ENCODE results near the gene AQR.

AQR gene

DNA sequence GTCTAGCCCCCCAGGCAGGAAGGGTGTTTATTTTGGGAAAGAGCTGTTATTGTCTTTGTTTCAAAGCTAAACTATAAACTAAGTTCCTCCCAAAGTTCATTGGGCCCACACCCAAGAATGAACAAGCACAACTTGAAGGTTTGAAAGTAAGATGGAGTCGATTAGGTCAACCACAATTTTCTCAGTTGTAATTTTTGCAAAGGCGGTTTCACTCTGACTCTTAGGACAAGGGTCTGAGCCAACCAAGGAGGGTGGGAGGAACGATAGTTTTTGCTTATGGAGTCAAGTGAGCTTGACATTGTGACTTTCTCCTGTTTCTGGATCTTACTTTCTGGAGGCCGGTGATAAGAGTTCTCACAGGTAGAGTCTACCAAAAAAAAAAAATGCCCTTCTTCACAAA is 24.3 kb upstream of the AQR start:
- TF ChIP-seq TAF1 (IDR thresholded peaks at IDR 0.05; ENCODE audit: borderline replicate concordance, insufficient read depth, low read length) (no peak), FOXP2 (optimal IDR thresholded peaks at IDR 0.05; ENCODE audit: borderline replicate concordance, extremely low read depth, extremely low read length, insufficient read depth) (no peak), SIN3A (IDR thresholded peaks at IDR 0.05; ENCODE audit: borderline replicate concordance, insufficient read depth, low read length) (no peak), POLR2AphosphoS5 (IDR thresholded peaks at IDR 0.05; ENCODE audit: low read depth, low read length) (no peak), REST (IDR thresholded peaks at IDR 0.05; ENCODE audit: insufficient read depth in 1 of 2, low read depth in 2 of 2, low read length in 2 of 2) (no peak)

- no peak for TF ChIP-seq SIN3A (IDR thresholded peaks at IDR 0.05; ENCODE audit: borderline replicate concordance, insufficient read depth, low read length)
- TF ChIP-seq TAF1 (IDR thresholded peaks at IDR 0.05; ENCODE audit: borderline replicate concordance, insufficient read depth, low read length), result no peak
- TF ChIP-seq FOXP2 (optimal IDR thresholded peaks at IDR 0.05; ENCODE audit: borderline replicate concordance, extremely low read depth, extremely low read length, insufficient read depth), result no peak
- no peak for TF ChIP-seq REST (IDR thresholded peaks at IDR 0.05; ENCODE audit: insufficient read depth in 1 of 2, low read depth in 2 of 2, low read length in 2 of 2)
Measured at GRCh38 chr15:34993412-34993811, 23.9 kb upstream of the AQR start.

DNA sequence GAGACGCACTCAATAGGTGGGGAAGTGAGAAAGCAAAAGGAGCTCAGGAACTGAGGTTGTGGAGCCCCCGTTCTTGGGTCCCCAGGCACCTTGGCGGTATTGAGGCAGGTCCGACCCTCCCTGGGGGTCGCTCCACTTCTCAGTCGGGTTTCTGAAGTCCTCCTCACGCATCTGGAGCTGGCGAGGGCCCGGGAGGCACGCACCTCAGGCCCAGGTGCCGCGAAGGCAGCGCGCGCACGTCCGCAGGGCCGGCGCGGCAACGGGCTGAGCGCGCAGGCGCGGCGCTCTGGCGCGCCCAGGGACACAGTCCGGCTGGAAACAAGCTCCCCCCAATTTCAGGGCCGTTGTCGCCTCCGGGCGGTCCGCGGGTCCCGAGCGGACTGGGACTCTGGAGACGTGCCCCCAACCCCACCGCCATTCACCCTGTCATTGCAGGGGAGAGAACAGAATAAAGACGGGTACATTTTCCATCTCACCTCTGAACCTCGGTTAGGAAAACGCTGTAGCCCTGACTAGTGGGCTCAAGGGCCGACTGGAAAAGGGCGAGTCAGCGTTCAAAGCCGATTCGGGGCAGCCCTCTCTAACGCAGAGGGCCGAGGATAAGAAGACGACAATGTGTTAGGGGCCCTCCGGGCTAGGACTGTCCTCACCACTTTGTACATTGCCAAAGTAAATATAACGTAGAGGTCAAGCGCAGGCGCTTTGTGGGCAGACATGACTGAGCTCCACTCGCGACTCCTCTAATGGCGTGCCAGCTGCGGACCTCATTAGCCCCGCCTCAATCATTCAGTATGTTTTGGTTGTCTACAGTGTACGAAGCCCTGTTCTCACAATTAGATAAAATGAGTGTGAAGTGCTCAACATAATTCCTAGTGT is 18.7 kb upstream of the AQR start, which contains the start of gene ZNF770:
TSS of gene ZNF770 (minus strand) at position 261 of the 876 bp plus-strand sequence. CDS start 4,853 bp downstream, outside the sequence.
- TF ChIP-seq REST (IDR thresholded peaks at IDR 0.05; ENCODE audit: insufficient read depth in 1 of 2, low read depth in 2 of 2, low read length in 2 of 2) (peak in 1 of 2 experiments; percentile 72; a peak in 2 of 4 replicates), POLR2AphosphoS5 (IDR thresholded peaks at IDR 0.05; ENCODE audit: low read depth, low read length) (peak; percentile 86), SIN3A (IDR thresholded peaks at IDR 0.05; ENCODE audit: borderline replicate concordance, insufficient read depth, low read length) (no peak), TAF1 (IDR thresholded peaks at IDR 0.05; ENCODE audit: borderline replicate concordance, insufficient read depth, low read length) (peak; percentile 98), FOXP2 (optimal IDR thresholded peaks at IDR 0.05; ENCODE audit: borderline replicate concordance, extremely low read depth, extremely low read length, insufficient read depth) (peak; percentile 93)

DNA sequence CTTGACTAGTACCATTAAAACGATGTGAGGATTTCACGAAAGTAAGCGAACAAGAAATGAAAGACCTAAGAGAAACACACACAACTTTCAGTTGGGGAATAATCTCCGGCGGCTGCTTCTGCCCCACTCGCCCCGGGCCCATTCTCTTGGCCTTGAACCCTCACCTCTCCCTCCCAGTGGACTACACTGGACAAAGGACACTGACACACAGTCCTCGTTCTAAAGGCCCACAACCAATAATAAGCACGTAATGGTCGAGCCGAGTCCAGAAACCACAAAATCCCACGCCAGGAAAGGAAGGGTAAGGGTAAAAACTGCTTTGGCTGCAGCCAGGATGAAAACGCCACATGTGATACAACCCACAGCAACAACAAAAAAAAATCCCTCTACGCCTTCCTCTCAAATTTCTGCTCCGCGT is 18.1 kb upstream of the AQR start:
- TF ChIP-seq POLR2AphosphoS5 (IDR thresholded peaks at IDR 0.05; ENCODE audit: low read depth, low read length) (no peak), SIN3A (IDR thresholded peaks at IDR 0.05; ENCODE audit: borderline replicate concordance, insufficient read depth, low read length) (no peak), TAF1 (IDR thresholded peaks at IDR 0.05; ENCODE audit: borderline replicate concordance, insufficient read depth, low read length) (no peak), REST (IDR thresholded peaks at IDR 0.05; ENCODE audit: insufficient read depth in 1 of 2, low read depth in 2 of 2, low read length in 2 of 2) (no peak), FOXP2 (optimal IDR thresholded peaks at IDR 0.05; ENCODE audit: borderline replicate concordance, extremely low read depth, extremely low read length, insufficient read depth) (no peak)

Data from PFSK-1 (cell line).